Adrenal gland (tissue), 12 donors: ENCODE measurements around the gene COX11. TPM values are rescaled to one million over a fixed set of nuclear protein-coding genes. Genes with fewer than 3 reads are reported as not detected.

Source experiments
- DNase-seq, 7 donors: peaks; one replicate each; pipeline ENCODE4 v3.0.0-alpha.2; 2019 to 2020
- H3K27ac ChIP-seq, 5 donors: fragments of 200-600 bp; sonication (generic) in 4 of 5; 1 replicate in 3 of 5; 2 replicates in 2 of 5; pipeline versions ENCODE4 v1.5.1 to v1.8.0; 2016 to 2020; ENCODE audit warnings: mild to moderate bottlenecking in 1 of 5
- H3K27me3 ChIP-seq: fragments of 200-600 bp; 2 replicates; pipeline ENCODE4 v1.8.0; 2021
- H3K36me3 ChIP-seq, 2 donors: fragments of 200-600 bp; replicated peaks in 1 of 2; 1 replicate in 1 of 2; 2 replicates in 1 of 2; pipeline versions ENCODE4 v1.5.1 to v1.8.0; 2018 to 2022
- H3K4me1 ChIP-seq, 2 donors: fragments of 200-600 bp; replicated peaks in 1 of 2; 1 replicate in 1 of 2; 2 replicates in 1 of 2; pipeline versions ENCODE4 v1.5.1 to v1.8.0; 2018 to 2021
- H3K4me3 ChIP-seq, 4 donors: fragments of 200-600 bp; sonication (generic) in 3 of 4; one replicate each; pipeline ENCODE4 v1.5.1; 2016 to 2018
- H3K9me3 ChIP-seq, 3 donors: fragments of 200-600 bp; sonication (generic) in 1 of 3; replicated peaks in 1 of 3; 1 replicate in 2 of 3; 2 replicates in 1 of 3; pipeline versions ENCODE4 v1.5.1 to v1.8.0; 2016 to 2021
- CTCF ChIP-seq, 6 experiments: fragments of 450-650 bp in 4 of 6; fragments of 200-600 bp in 2 of 6; sonication (generic) in 1 of 6; IDR thresholded peaks; 1 replicate in 5 of 6; 2 replicates in 1 of 6; pipeline versions ENCODE4 v1.5.1 to v1.8.0; 2016 to 2021; ENCODE audit warnings: antibody characterized with exemption in 6 of 6, mild to moderate bottlenecking in 2 of 6, moderate library complexity in 1 of 6
- POLR2A ChIP-seq, 2 donors: fragments of 450-650 bp; IDR thresholded peaks; one replicate each; pipeline ENCODE4 v1.6.1; 2017; ENCODE audit warnings: antibody characterized with exemption in 2 of 2, mild to moderate bottlenecking in 2 of 2, moderate library complexity in 1 of 2
- WGBS, 4 donors: extraction: QIAGEN DNeasy Blood & Tissue Kit in 2 of 4; methylation state at CpG; one replicate each; pipeline versions ENCODE4 v1.1.5 to v1.1.7; 2013 to 2017; 5-methylcytosine and 5-hydroxymethylcytosine counted together
- intact Hi-C, 2 donors: fragments of 100-400 bp; cut with DNase I; formaldehyde crosslinking; loops; one replicate each; pipeline versions ENCODE4 v1.14.1 to v1.15.0; 2022 to 2023
- polyA plus RNA-seq, 3 donors: library from polyadenylated mRNA; stranded (reverse); fragments of 200-250 nt in 2 of 3; fragments of 350-450 nt in 1 of 3; fragmentation: Illumina TruSeq in 1 of 3; extraction: RNeasy Lipid Tissue Mini Kit (QIAGEN cat#74804) in 1 of 3; gene quantifications; one replicate each; pipeline ENCODE4 v1.2.3, GENCODE V29; 2013 to 2014
- total RNA-seq, 9 donors: library from RNA; depleted of rRNA in 4 of 9; stranded (reverse); fragments of >200 nt in 4 of 9; fragments of 120-200 nt in 1 of 9; fragmentation: NEBNext Ultra II Directional in 1 of 9; extraction: Animal tissue kit (Norgen Biotek cat#: 25700) in 1 of 9; gene quantifications; one replicate each; pipeline versions ENCODE4 v1.1.0 to v1.2.4, GENCODE V29; 2013 to 2023
- donor health status: healthy with polysubstance abuse.
- donor health status: Bipolar disorder and iron deficiency.
- donor health status: DM: yes; HTN: yes; CAD: no.
- donor health status: DM: no; HTN: no; CAD: no.
- donor health status: DM: no; HTN: no; CAD: no.
- donor health status: DM: yes; HTN: yes; CAD: no.

Gene COX11
- total and polyA plus RNA-seq, 12 donors = 16.8 to 63.5 (median 50.0) TPM

GRCh38 chr17:54990118-54990517, 21.7 kb upstream of the COX11 start:
- intact Hi-C loops = loop anchor here (5.0 to 10.0 kb wide), 3 partner anchors 355 to 525 kb away; partner anchors contain the start of gene SMIM36 (in 1 of the 2)
- Histone ChIP-seq H3K4me1 (no peaks in the 10 kb centered on the region), H3K27me3 (no peaks in the 10 kb centered on the region), H3K27ac (no peak overlapping the region), H3K4me3 (no peak overlapping the region), H3K36me3 (no peaks in the 10 kb centered on the region), H3K9me3 (peaks cover 0 to 4% (median 0%) of the 10 kb centered on the region in 3 donors)
- 87 to 100% (median 97%) methylated on average over 3 to 4 of the region's 4 CpGs for WGBS, 4 donors
- no peak for TF ChIP-seq POLR2A (IDR thresholded peaks at IDR 0.05)
- no peak for TF ChIP-seq CTCF (IDR thresholded peaks at IDR 0.05)
- no peak for DNase-seq

- no peak overlapping the region for H3K4me3 ChIP-seq
- intact Hi-C loops = no loop called here
- no peak for DNase-seq
- H3K27me3 ChIP-seq = no peaks in the 10 kb centered on the region
- 83 to 90% (median 85%) methylated on average over 1 of the region's 1 CpG for WGBS, 4 donors
- peaks cover 0 to 4% (median 3%) of the 10 kb centered on the region in 3 donors for H3K9me3 ChIP-seq
- TF ChIP-seq CTCF (IDR thresholded peaks at IDR 0.05) = no peak
- no peak for TF ChIP-seq POLR2A (IDR thresholded peaks at IDR 0.05)
- peaks cover 0 to 4% of the 10 kb centered on the region in 2 donors for H3K4me1 ChIP-seq
- H3K27ac ChIP-seq = no peak overlapping the region
- H3K36me3 ChIP-seq = no peaks in the 10 kb centered on the region
These were observed 17.0 kb upstream of the COX11 start for GRCh38 chr17:54985476-54985875.

GRCh38 chr17:54983260-54983659, 14.8 kb upstream of the COX11 start:
- H3K27me3 ChIP-seq = no peaks in the 10 kb centered on the region
- no peak overlapping the region for H3K4me3 ChIP-seq
- H3K27ac ChIP-seq = peak overlapping the region in 2 of 5 donors; percentile 53 to 78
- TF ChIP-seq CTCF (IDR thresholded peaks at IDR 0.05) (no peak), POLR2A (IDR thresholded peaks at IDR 0.05) (no peak)
- H3K36me3 ChIP-seq = no peaks in the 10 kb centered on the region
- no peak for DNase-seq
- H3K4me1 ChIP-seq = peaks cover 0 to 4% of the 10 kb centered on the region in 2 donors
- peaks cover 0 to 6% (median 4%) of the 10 kb centered on the region in 3 donors for H3K9me3 ChIP-seq
- intact Hi-C loops = no loop called here

- DNase-seq = peak in 3 of 7 donors; percentile 23 to 37 (median 33)
- H3K4me1 ChIP-seq = peaks cover 0 to 4% of the 10 kb centered on the region in 2 donors
- intact Hi-C loops = no loop called here
These were observed 13.9 kb upstream of the COX11 start for GRCh38 chr17:54982399-54982798.

More at GRCh38 chr17:54982399-54982798, 13.9 kb upstream of the COX11 start:
- Histone ChIP-seq H3K36me3 (no peaks in the 10 kb centered on the region), H3K27ac (peak overlapping the region in 2 of 5 donors; percentile 53 to 78), H3K4me3 (no peak overlapping the region), H3K9me3 (peaks cover 0 to 6% (median 2%) of the 10 kb centered on the region in 3 donors), H3K27me3 (no peaks in the 10 kb centered on the region)
- TF ChIP-seq CTCF (IDR thresholded peaks at IDR 0.05) (no peak), POLR2A (IDR thresholded peaks at IDR 0.05) (no peak)
